GM23338 (cell line): ENCODE data around the gene MARCKSL1. TPM values are rescaled to one million over a fixed set of nuclear protein-coding genes. Genes with fewer than 3 reads are reported as not detected.

Experiments used
- ATAC-seq: fragments of 200-7000 bp; cut with Tn5 transposase; 3 replicates; pipeline ENCODE4 v1.9.1; 2020
- DNase-seq: peaks from one replicate; pipeline ENCODE4 v3.0.0-alpha.2; 2015; ENCODE audit warnings: low spot score
- H2AFZ ChIP-seq: fragments of 200-600 bp; sonication (generic); 2 replicates; pipeline ENCODE4 v1.8.0; 2016; ENCODE audit warnings: antibody characterized with exemption, mild to moderate bottlenecking, moderate library complexity
- H3F3A ChIP-seq: fragments of 200-600 bp; sonication (generic); replicated peaks from 2 replicates; pipeline ENCODE4 v1.8.0; 2017; ENCODE audit warnings: antibody characterized with exemption, mixed run types, low read depth
- H3K27ac ChIP-seq: fragments of 200-600 bp; sonication (generic); 2 replicates; pipeline ENCODE4 v1.6.1; 2016; ENCODE audit warnings: low read depth
- H3K27me3 ChIP-seq: fragments of 200-600 bp; sonication (generic); 2 replicates; pipeline ENCODE4 v1.8.0; 2016; ENCODE audit warnings: mild to moderate bottlenecking, mixed run types, moderate library complexity; ENCODE audit not compliant: insufficient read depth
- H3K36me3 ChIP-seq: fragments of 200-600 bp; sonication (generic); 2 replicates; pipeline ENCODE4 v1.8.0; 2016; ENCODE audit warnings: mild to moderate bottlenecking; ENCODE audit not compliant: insufficient read depth
- H3K4me1 ChIP-seq: fragments of 200-600 bp; sonication (generic); 2 replicates; pipeline ENCODE4 v1.8.0; 2016; ENCODE audit warnings: mild to moderate bottlenecking, moderate library complexity; ENCODE audit not compliant: insufficient read depth
- H3K4me2 ChIP-seq: fragments of 200-600 bp; sonication (generic); 2 replicates; pipeline ENCODE4 v1.7.1; 2017; ENCODE audit warnings: mixed run types
- H3K4me3 ChIP-seq: fragments of 200-600 bp; sonication (generic); 2 replicates; pipeline ENCODE4 v1.6.1; 2016; ENCODE audit warnings: mixed run types
- H3K79me2 ChIP-seq: fragments of 200-600 bp; sonication (generic); replicated peaks from 2 replicates; pipeline ENCODE4 v1.8.0; 2017; ENCODE audit warnings: mild to moderate bottlenecking; ENCODE audit not compliant: insufficient read depth
- H3K9me2 ChIP-seq: fragments of 200-600 bp; sonication (generic); 2 replicates; pipeline ENCODE4 v1.8.0; 2017; ENCODE audit not compliant: insufficient read depth
- H4K20me1 ChIP-seq: fragments of 200-600 bp; sonication (generic); replicated peaks from 2 replicates; pipeline ENCODE4 v1.8.0; 2017; ENCODE audit warnings: mild to moderate bottlenecking; ENCODE audit not compliant: insufficient read depth
- H3K27ac Mint-ChIP-seq: 2 replicates; pipeline ENCODE4 v1.8.0; 2020; ENCODE audit warnings: inconsistent platforms, mild to moderate bottlenecking, moderate library complexity, mixed read lengths
- H3K27me3 Mint-ChIP-seq: 3 replicates; pipeline ENCODE4 v1.8.0; 2022; ENCODE audit warnings: low read depth, mild to moderate bottlenecking, moderate library complexity, mixed read lengths, inconsistent platforms; ENCODE audit not compliant: insufficient read depth, poor library complexity
- H3K36me3 Mint-ChIP-seq: 3 replicates; pipeline ENCODE4 v1.8.0; 2021; ENCODE audit warnings: low read depth, mild to moderate bottlenecking, inconsistent platforms, moderate library complexity, mixed read lengths
- H3K4me1 Mint-ChIP-seq: 3 replicates; pipeline ENCODE4 v1.8.0; 2020; ENCODE audit warnings: mild to moderate bottlenecking, inconsistent platforms, mixed read lengths
- H3K4me3 Mint-ChIP-seq: 3 replicates; pipeline ENCODE4 v1.8.0; 2021; ENCODE audit warnings: moderate library complexity, mild to moderate bottlenecking, inconsistent platforms, mixed read lengths
- H3K9me3 Mint-ChIP-seq: 3 replicates; pipeline ENCODE4 v1.8.0; 2020; ENCODE audit warnings: moderate library complexity, mild to moderate bottlenecking, inconsistent platforms, mixed read lengths
- ETS1 ChIP-seq: IDR thresholded peaks from 2 replicates; pipeline ENCODE4 v1.6.1; 2016; ENCODE audit warnings: antibody characterized with exemption
- EZH2 ChIP-seq: fragments of 200-600 bp; sonication (generic); IDR thresholded peaks from one replicate; pipeline ENCODE4 v1.8.0; 2017; ENCODE audit warnings: antibody characterized with exemption, mild to moderate bottlenecking, low read depth; ENCODE audit not compliant: unreplicated experiment
- EZH2phosphoT487 ChIP-seq: fragments of 200-600 bp; sonication (generic); IDR thresholded peaks from one replicate; pipeline ENCODE4 v1.8.1; 2018; ENCODE audit warnings: antibody characterized with exemption; ENCODE audit not compliant: unreplicated experiment
- JUNB ChIP-seq: IDR thresholded peaks from one replicate; pipeline ENCODE4 v1.6.1; 2016; ENCODE audit warnings: antibody characterized with exemption; ENCODE audit not compliant: unreplicated experiment
- NANOG ChIP-seq: IDR thresholded peaks from 2 replicates; pipeline ENCODE4 v1.6.1; 2016; ENCODE audit warnings: antibody characterized with exemption, borderline replicate concordance
- ZNF114 ChIP-seq: fragments of 250-450 bp; sonication (Bioruptor Pico); IDR thresholded peaks from 2 replicates; pipeline ENCODE4 v1.5.0; 2020; ENCODE audit warnings: mild to moderate bottlenecking, moderate library complexity
- ZNF331 ChIP-seq: fragments of 250-450 bp; sonication (Bioruptor Pico); IDR thresholded peaks from 2 replicates; pipeline ENCODE4 v1.5.0; 2020; ENCODE audit warnings: low read depth, mild to moderate bottlenecking, moderate library complexity
- ZNF462 ChIP-seq: fragments of 250-450 bp; sonication (Bioruptor Pico); IDR thresholded peaks from 2 replicates; pipeline ENCODE4 v1.5.0; 2020; ENCODE audit warnings: mild to moderate bottlenecking, moderate library complexity
- polyA plus RNA-seq: library from polyadenylated mRNA; unstranded; fragments of >200 nt; fragmentation: Nextera tagmentation; extraction: Ambion mirVana; gene quantifications from 2 replicates; pipeline ENCODE4 v1.2.1, GENCODE V29; 2016
- total RNA-seq: library from RNA; depleted of rRNA; stranded (reverse); fragments of >200 nt; shearing (Covaris generic); gene quantifications from 2 replicates; pipeline ENCODE4 v1.2.3, GENCODE V29; 2014

Gene MARCKSL1
- total and polyA plus RNA-seq, 2 experiments from 2014 or later: 329 to 553 TPM

GRCh38 chr1:32352239-32352745, 16.3 kb upstream of the MARCKSL1 start:
- TF ChIP-seq ZNF331 (CRISPR knock-in tag): no peak
- no peak for TF ChIP-seq ZNF462
- no peak for TF ChIP-seq EZH2
- no peak for TF ChIP-seq JUNB
- no peak for TF ChIP-seq ETS1
- no peak for TF ChIP-seq EZH2phosphoT487
- TF ChIP-seq NANOG: no peak
- no peak for TF ChIP-seq ZNF114
- no peak overlapping the region for H3K27ac ChIP-seq
- peak overlapping the region; percentile 86; the same call in 1 of the 2 replicates for H2AFZ ChIP-seq
- H4K20me1 ChIP-seq: no peaks in the 10 kb centered on the region
- Mint-ChIP-seq H3K4me3 (peak overlapping the region; percentile 81), H3K27ac (no peak overlapping the region), H3K9me3 (peaks cover 18% of the 10 kb centered on the region), H3K27me3 (peaks cover 22% of the 10 kb centered on the region), H3K4me1 (peaks cover 18% of the 10 kb centered on the region), H3K36me3 (peaks cover 7% of the 10 kb centered on the region)
- no peaks in the 10 kb centered on the region for H3K36me3 ChIP-seq
- H3K4me2 ChIP-seq: peak overlapping the region; percentile 88
- DNase-seq (no peak), ATAC-seq (no peak)
- peak overlapping the region; percentile 78 for H3K4me3 ChIP-seq
- H3K27me3 ChIP-seq: peaks cover 17% of the 10 kb centered on the region
- no peaks in the 10 kb centered on the region for H3K79me2 ChIP-seq
- H3K9me2 ChIP-seq: peaks cover 10% of the 10 kb centered on the region; the same call in 1 of the 2 replicates
- no peaks in the 10 kb centered on the region; the same call in 1 of the 2 replicates for H3K4me1 ChIP-seq
- H3F3A ChIP-seq: peaks cover 12% of the 10 kb centered on the region; the same call in 1 of the 2 replicates
